Heart left ventricle (tissue), 13 donors: ENCODE results near the gene DCLK1.

ENCODE experiments used
- POLR2A ChIP-seq, 2 donors: fragments of 450-650 bp; IDR thresholded peaks; one replicate each; pipeline ENCODE4 v1.6.1; 2017; ENCODE audit warnings: antibody characterized with exemption in 2 of 2, mild to moderate bottlenecking in 2 of 2, moderate library complexity in 2 of 2
- TF ChIP-seq, protein P1 (sequence below), 12 donors: fragments of 200-600 bp; sonication (generic) in 4 of 12; IDR thresholded peaks; one replicate each; pipeline versions ENCODE4 v1.5.0 to v1.8.0; 2018 to 2022; ENCODE audit warnings: antibody characterized with exemption in 12 of 12, mild to moderate bottlenecking in 5 of 12
- donor health status: ischemic (EF 13 %, LVEDD 7.1; RV severe dilation, severe dysfunction).
- donor health status: DM: no; HTN: yes; CAD: no.
- donor health status: DM: no; HTN: no; CAD: no.
- donor health status: ischemic (EF 25% LVEDD 6.9; RV normal size, moderate dysfunction).
- donor health status: ischemic (EF 25% LVEDD 5.7; RV mildly dilated, moderate dysfunction).
- donor health status: ischemic (EF 35%, LVEDD 5.7; RV mildly dilated, moderate dysfunction).
- donor health status: nonischemic (EF 11% LVEDD 7.7; RV severe dilation, severe dysfunction).
- donor health status: DM: yes; HTN: yes; CAD: no.
- donor health status: PGD.
- donor health status: ischemic (EF 29% LVEDD 5.4; RV normal size, mild dysfunction).
- donor health status: nonischemic (EF 23%, LVEDD 6.1; RV moderate dilation, normal function).

DNA sequence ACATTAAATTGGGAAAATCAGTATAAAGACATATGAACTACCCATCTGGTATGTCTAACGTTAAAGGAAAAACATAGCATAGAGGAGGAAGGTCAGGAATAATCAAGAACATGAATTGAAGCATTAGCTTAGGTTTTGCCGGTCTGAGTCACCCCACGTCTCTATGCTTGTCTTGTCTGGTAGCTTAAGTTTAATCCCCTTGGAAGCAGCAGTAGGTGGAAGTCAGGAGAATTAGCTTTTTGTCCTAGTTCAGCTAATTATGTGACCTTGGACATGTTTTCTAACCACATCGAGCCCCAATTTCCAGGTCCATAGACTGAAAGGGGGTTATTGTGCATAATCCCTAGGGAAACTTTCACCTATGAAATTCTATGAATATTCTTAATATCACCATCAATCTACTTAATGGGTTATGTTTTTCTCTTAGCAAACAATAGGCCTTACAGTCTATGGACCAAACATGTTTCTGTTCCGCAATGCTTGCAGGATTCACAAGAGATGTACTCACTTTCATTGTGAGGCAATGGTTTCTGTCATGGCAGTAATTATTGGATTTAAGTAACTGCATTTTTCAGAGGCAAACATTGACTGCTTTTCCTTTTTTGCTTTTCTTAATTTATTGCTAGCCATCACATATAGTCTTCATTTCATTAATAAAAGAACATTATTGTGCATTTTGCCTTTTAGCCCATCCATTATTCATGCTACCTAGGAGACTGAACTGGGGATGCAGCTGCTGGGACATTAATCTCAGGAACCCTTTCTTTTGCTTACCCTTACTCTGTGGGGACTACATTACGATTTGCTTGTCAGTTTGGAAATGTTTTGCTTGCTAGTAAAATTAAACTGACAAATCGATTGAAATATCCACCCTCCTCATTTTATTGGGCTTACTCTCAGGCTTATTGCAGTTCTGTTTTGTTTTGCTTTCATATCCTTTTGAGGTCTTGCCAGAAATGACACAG, 349.9 kb downstream of the DCLK1 start:
- no peak for TF ChIP-seq POLR2A (IDR thresholded peaks at IDR 0.05)
- TF ChIP-seq, protein P1, sequence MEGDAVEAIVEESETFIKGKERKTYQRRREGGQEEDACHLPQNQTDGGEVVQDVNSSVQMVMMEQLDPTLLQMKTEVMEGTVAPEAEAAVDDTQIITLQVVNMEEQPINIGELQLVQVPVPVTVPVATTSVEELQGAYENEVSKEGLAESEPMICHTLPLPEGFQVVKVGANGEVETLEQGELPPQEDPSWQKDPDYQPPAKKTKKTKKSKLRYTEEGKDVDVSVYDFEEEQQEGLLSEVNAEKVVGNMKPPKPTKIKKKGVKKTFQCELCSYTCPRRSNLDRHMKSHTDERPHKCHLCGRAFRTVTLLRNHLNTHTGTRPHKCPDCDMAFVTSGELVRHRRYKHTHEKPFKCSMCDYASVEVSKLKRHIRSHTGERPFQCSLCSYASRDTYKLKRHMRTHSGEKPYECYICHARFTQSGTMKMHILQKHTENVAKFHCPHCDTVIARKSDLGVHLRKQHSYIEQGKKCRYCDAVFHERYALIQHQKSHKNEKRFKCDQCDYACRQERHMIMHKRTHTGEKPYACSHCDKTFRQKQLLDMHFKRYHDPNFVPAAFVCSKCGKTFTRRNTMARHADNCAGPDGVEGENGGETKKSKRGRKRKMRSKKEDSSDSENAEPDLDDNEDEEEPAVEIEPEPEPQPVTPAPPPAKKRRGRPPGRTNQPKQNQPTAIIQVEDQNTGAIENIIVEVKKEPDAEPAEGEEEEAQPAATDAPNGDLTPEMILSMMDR (IDR thresholded peaks at IDR 0.05), result no peak
